Hindlimb muscle (tissue), 1 donor: ENCODE results near the gene EML1. TPM values are rescaled to one million over a fixed set of nuclear protein-coding genes. Genes with fewer than 3 reads are reported as not detected.

ENCODE experiments used
- DNase-seq: peaks from one replicate; pipeline ENCODE4 v3.0.0-alpha.2; 2013
- polyA plus RNA-seq: library from polyadenylated mRNA; unstranded; fragments of 120-200 nt; gene quantifications from one replicate; pipeline ENCODE4 v1.2.1, GENCODE V29; 2013; ENCODE audit not compliant: insufficient read length

Gene EML1
- polyA plus RNA-seq, 1 donor: 43.2 TPM

- no peak for DNase-seq
These were observed 80.4 kb downstream of the EML1 start for GRCh38 chr14:99873653-99874052.

- DNase-seq: no peak
These were observed 81.1 kb downstream of the EML1 start for GRCh38 chr14:99874306-99874705.

GRCh38 chr14:99875421-99875820 lies 82.2 kb downstream of the EML1 start:
- no peak for DNase-seq

- DNase-seq: no peak
These were observed 82.6 kb downstream of the EML1 start for GRCh38 chr14:99875836-99876235.

- no peak for DNase-seq
These were observed 83.2 kb downstream of the EML1 start for GRCh38 chr14:99876406-99876805.

- no peak for DNase-seq
These were observed 85.3 kb downstream of the EML1 start for GRCh38 chr14:99878563-99878962.

GRCh38 chr14:99879401-99880295 lies 86.4 kb downstream of the EML1 start:
- DNase-seq: peak; percentile 53

- no peak for DNase-seq
These were observed 87.6 kb downstream of the EML1 start for GRCh38 chr14:99880651-99881420.

GRCh38 chr14:99883866-99884650 lies 90.8 kb downstream of the EML1 start:
- no peak for DNase-seq

- DNase-seq: peak; percentile 66
These were observed 91.8 kb downstream of the EML1 start for GRCh38 chr14:99884834-99885648.

GRCh38 chr14:99885649-99885958 lies 92.4 kb downstream of the EML1 start:
- no peak for DNase-seq

- DNase-seq: no peak
These were observed 94.2 kb downstream of the EML1 start for GRCh38 chr14:99887407-99887806.

GRCh38 chr14:99888149-99888548 lies 94.9 kb downstream of the EML1 start:
- DNase-seq: no peak

- no peak for DNase-seq
These were observed 96.1 kb downstream of the EML1 start for GRCh38 chr14:99889268-99889667.

- no peak for DNase-seq
These were observed 98.1 kb downstream of the EML1 start for GRCh38 chr14:99891266-99891665.

- DNase-seq: no peak
These were observed 98.7 kb downstream of the EML1 start for GRCh38 chr14:99891900-99892299.

- DNase-seq: no peak
These were observed 99.2 kb downstream of the EML1 start for GRCh38 chr14:99892406-99892805.

- DNase-seq: no peak
These were observed 103.1 kb downstream of the EML1 start for GRCh38 chr14:99896361-99896760.

- DNase-seq: no peak
These were observed 106.5 kb downstream of the EML1 start for GRCh38 chr14:99899578-99900178.

- no peak for DNase-seq
These were observed 109.7 kb downstream of the EML1 start for GRCh38 chr14:99902925-99903324.

- no peak for DNase-seq
These were observed 111.3 kb downstream of the EML1 start for GRCh38 chr14:99904506-99904905.

- DNase-seq: no peak
These were observed 111.9 kb downstream of the EML1 start for GRCh38 chr14:99905121-99905520.
